NCI-H345 treated with DMSO at 0.1 percent for 48 hours (cell line): Measurements from ENCODE around the gene USH1C.

ENCODE experiments used
- DNase-seq: peaks from one replicate; lab custom pipeline; 2025; ENCODE audit not compliant: unreplicated experiment; lab: John Stamatoyannopoulos, UW

The USH1C gene

GRCh38 chr11:17544181-17544622 is at the start of gene USH1C:
TSS of gene USH1C (minus strand) at chr11:17544416. CDS start at chr11:17544307, 109 bp downstream.
- no peak for DNase-seq

- DNase-seq, result no peak
Observed at GRCh38 chr11:17593466-17594245, 49.4 kb upstream of the USH1C start.

GRCh38 chr11:17591293-17591692 is 47.1 kb upstream of the USH1C start:
- no peak for DNase-seq

- no peak for DNase-seq
Observed at GRCh38 chr11:17590463-17590862, 46.2 kb upstream of the USH1C start.

- no peak for DNase-seq
Observed at GRCh38 chr11:17588721-17589120, 44.5 kb upstream of the USH1C start.

GRCh38 chr11:17588166-17588565 is 44.0 kb upstream of the USH1C start:
- no peak for DNase-seq

- no peak for DNase-seq
Observed at GRCh38 chr11:17585911-17586695, 41.9 kb upstream of the USH1C start.

GRCh38 chr11:17581732-17582053 is 37.5 kb upstream of the USH1C start:
- DNase-seq, result no peak

- no peak for DNase-seq
Observed at GRCh38 chr11:17581036-17581731, 37.0 kb upstream of the USH1C start.

GRCh38 chr11:17580271-17580670 is 36.1 kb upstream of the USH1C start:
- DNase-seq, result no peak

- no peak for DNase-seq
Observed at GRCh38 chr11:17579451-17579850, 35.2 kb upstream of the USH1C start.

GRCh38 chr11:17578958-17579357 is 34.7 kb upstream of the USH1C start:
- DNase-seq, result no peak

- DNase-seq, result no peak
Observed at GRCh38 chr11:17578296-17578695, 34.1 kb upstream of the USH1C start.

- DNase-seq, result no peak
Observed at GRCh38 chr11:17575431-17576425, 31.5 kb upstream of the USH1C start.

GRCh38 chr11:17574141-17575091 is 30.2 kb upstream of the USH1C start:
- DNase-seq, result no peak

- DNase-seq, result no peak
Observed at GRCh38 chr11:17573526-17573925, 29.3 kb upstream of the USH1C start.

GRCh38 chr11:17572791-17573460 is 28.7 kb upstream of the USH1C start:
- no peak for DNase-seq

- no peak for DNase-seq
Observed at GRCh38 chr11:17572359-17572690, 28.1 kb upstream of the USH1C start.
